ENCODE measurements around the gene PAPSS1. TPM values are rescaled to one million over a fixed set of nuclear protein-coding genes. Genes with fewer than 3 reads are reported as not detected.
"Not testable (repeated sequence)": the region's sequence is repeated elsewhere in the genome, so short reads cannot be mapped to it uniquely, and the experiment has no call there.

The PAPSS1 gene
- total and polyA plus RNA-seq, 7 donors, result 20.6 to 30.0 (median 25.5) TPM

DNA sequence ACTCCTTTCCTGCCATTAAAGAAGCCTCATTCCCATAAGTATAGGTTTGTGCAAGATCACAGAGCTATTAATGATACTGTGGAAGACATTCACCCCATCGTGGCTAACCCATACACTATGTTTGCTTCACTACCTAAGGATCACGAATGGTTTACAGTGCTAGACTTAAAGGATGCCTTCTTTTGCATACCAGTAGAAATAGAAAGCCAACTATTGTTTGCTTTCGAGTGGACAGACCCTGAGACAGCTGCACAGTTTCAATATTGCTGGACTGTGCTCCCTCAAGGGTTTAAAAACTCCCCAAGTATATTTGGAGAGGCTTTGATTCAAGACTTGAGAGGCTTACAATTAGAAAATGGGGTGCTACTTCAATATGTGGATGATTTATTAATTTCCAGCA lies 16.0 kb upstream of the PAPSS1 start:
- no peaks in the 10 kb centered on the region for H3K9me3 ChIP-seq
- WGBS, 2 donors, result 49 to 62% methylated on average over 3 of the region's 3 CpGs
- no peaks in the 10 kb centered on the region for H3K27me3 ChIP-seq
- no peak for TF ChIP-seq POLR2A (IDR thresholded peaks at IDR 0.05)
- no peak for TF ChIP-seq POLR2AphosphoS5 (IDR thresholded peaks at IDR 0.05)
- TF ChIP-seq EP300 (IDR thresholded peaks at IDR 0.05), result no peak
- H3K36me3 ChIP-seq, result no peaks in the 10 kb centered on the region
- peaks cover 2 to 39% (median 21%) of the 10 kb centered on the region in 4 donors for H3K4me1 ChIP-seq
- no peak overlapping the region for H3K27ac ChIP-seq
- intact Hi-C loops (cut with DNase I), result loop anchor here (10.0 kb wide), 1 partner anchor 491 kb away; no protein-coding TSS in a partner anchor
- H3K4me3 ChIP-seq, result no peak overlapping the region
- no peak for DNase-seq

DNA sequence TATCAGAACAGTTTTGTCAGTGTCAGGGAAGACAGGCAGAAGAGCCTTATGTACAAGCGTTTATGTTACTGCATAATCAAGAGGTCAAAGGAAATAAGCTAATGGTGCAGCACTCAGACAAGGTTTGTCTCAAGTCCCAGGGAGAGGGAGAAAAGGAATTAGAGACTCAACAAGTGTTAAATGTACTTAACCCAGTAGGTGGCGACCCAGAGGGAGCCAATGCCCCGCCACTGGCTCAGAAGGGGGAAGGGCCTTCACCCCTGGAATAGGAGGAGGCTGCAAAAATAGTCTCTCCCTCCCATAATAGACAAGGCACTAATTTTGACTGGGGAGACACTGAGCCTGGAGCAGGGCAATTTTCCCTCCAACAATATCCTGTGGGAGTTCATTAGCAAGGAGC lies 14.1 kb upstream of the PAPSS1 start:
- Histone ChIP-seq H3K27me3 (no peaks in the 10 kb centered on the region), H3K9me3 (no peaks in the 10 kb centered on the region), H3K4me3 (no peak overlapping the region), H3K27ac (peak overlapping the region in 2 of 4 donors; percentile 46 to 57), H3K36me3 (no peaks in the 10 kb centered on the region), H3K4me1 (peaks cover 0 to 25% (median 10%) of the 10 kb centered on the region in 4 donors)
- TF ChIP-seq, protein P1, sequence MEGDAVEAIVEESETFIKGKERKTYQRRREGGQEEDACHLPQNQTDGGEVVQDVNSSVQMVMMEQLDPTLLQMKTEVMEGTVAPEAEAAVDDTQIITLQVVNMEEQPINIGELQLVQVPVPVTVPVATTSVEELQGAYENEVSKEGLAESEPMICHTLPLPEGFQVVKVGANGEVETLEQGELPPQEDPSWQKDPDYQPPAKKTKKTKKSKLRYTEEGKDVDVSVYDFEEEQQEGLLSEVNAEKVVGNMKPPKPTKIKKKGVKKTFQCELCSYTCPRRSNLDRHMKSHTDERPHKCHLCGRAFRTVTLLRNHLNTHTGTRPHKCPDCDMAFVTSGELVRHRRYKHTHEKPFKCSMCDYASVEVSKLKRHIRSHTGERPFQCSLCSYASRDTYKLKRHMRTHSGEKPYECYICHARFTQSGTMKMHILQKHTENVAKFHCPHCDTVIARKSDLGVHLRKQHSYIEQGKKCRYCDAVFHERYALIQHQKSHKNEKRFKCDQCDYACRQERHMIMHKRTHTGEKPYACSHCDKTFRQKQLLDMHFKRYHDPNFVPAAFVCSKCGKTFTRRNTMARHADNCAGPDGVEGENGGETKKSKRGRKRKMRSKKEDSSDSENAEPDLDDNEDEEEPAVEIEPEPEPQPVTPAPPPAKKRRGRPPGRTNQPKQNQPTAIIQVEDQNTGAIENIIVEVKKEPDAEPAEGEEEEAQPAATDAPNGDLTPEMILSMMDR (IDR thresholded peaks at IDR 0.05), result no peak
- TF ChIP-seq POLR2AphosphoS5 (IDR thresholded peaks at IDR 0.05) (no peak), POLR2A (IDR thresholded peaks at IDR 0.05) (no peak), EP300 (IDR thresholded peaks at IDR 0.05) (no peak)
- WGBS, 2 donors, result 56 to 60% methylated on average over 3 of the region's 3 CpGs
- intact Hi-C loops (cut with DNase I), result loop anchor here (10.0 kb wide), 1 partner anchor 489 kb away; no protein-coding TSS in a partner anchor
- DNase-seq, result no peak

DNA sequence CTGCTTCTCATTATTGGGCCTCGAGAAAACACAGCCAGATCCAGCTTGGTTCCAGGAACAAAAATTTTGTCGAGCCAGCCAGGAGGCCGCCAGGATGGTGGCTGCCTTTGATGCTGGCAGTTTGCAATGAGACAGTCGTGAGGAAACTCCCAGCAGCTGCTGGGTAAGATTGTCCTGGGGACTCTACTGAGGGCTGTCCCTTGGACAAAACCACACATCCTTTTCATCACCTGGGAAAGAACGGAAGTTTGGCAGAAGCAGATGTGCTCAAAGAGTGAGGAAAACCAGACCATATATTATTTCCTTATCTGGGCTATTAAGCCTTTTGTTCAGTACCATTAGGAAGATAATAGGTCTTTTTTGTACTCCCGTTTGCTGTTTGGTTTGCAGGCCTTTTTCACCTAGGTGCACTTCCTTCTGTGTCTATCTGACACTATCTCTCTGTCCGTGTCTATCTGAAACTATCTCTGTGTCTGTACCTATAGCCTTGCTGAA lies 13.4 kb upstream of the PAPSS1 start:
- no peaks in the 10 kb centered on the region for H3K36me3 ChIP-seq
- intact Hi-C loops (cut with DNase I), result loop anchor here (10.0 kb wide), 1 partner anchor 489 kb away; no protein-coding TSS in a partner anchor
- H3K4me1 ChIP-seq, result peaks cover 0 to 25% (median 10%) of the 10 kb centered on the region in 4 donors
- no peaks in the 10 kb centered on the region for H3K9me3 ChIP-seq
- H3K4me3 ChIP-seq, result no peak overlapping the region
- no peak for TF ChIP-seq EP300 (IDR thresholded peaks at IDR 0.05)
- no peak for TF ChIP-seq POLR2A (IDR thresholded peaks at IDR 0.05)
- peak in 3 of 4 donors; percentile 10 to 28 (median 19) for TF ChIP-seq POLR2AphosphoS5 (IDR thresholded peaks at IDR 0.05)
- TF ChIP-seq, protein P1 (IDR thresholded peaks at IDR 0.05), result no peak
- WGBS, 2 donors, result 47 to 73% methylated on average over 7 of the region's 7 CpGs
- peak overlapping the region in 3 of 4 donors; percentile 25 to 57 (median 46) for H3K27ac ChIP-seq
- no peak for DNase-seq
- H3K27me3 ChIP-seq, result no peaks in the 10 kb centered on the region

DNA sequence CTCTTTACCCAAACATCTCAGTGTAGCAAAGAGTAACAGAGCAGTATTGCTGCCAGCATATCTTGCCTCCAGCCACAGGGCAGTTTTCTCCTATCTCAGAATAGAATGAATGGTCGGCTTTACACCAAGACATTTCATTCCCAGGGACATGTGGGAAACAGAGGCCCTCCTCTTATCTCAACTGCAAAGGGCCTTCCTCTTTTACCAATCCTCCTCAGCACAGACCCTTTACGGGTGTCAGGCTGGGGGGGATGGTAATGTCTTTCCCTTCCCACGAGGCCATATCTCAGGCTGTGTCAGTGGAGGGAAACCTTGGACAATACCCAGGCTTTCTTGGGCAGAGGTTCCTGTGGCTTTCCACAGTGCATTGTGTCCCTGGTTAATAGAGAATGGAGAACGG lies 9.0 kb upstream of the PAPSS1 start:
- H3K36me3 ChIP-seq; H3K27me3 ChIP-seq; intact Hi-C loops (cut with DNase I); DNase-seq; H3K27ac ChIP-seq; H3K9me3 ChIP-seq; H3K4me3 ChIP-seq: not testable (repeated sequence)
- H3K4me1 ChIP-seq, result peaks cover 0 to 15% (median 8%) of the 10 kb centered on the region in 4 donors
- WGBS, 2 donors, result 58 to 80% methylated on average over 4 of the region's 4 CpGs

DNA sequence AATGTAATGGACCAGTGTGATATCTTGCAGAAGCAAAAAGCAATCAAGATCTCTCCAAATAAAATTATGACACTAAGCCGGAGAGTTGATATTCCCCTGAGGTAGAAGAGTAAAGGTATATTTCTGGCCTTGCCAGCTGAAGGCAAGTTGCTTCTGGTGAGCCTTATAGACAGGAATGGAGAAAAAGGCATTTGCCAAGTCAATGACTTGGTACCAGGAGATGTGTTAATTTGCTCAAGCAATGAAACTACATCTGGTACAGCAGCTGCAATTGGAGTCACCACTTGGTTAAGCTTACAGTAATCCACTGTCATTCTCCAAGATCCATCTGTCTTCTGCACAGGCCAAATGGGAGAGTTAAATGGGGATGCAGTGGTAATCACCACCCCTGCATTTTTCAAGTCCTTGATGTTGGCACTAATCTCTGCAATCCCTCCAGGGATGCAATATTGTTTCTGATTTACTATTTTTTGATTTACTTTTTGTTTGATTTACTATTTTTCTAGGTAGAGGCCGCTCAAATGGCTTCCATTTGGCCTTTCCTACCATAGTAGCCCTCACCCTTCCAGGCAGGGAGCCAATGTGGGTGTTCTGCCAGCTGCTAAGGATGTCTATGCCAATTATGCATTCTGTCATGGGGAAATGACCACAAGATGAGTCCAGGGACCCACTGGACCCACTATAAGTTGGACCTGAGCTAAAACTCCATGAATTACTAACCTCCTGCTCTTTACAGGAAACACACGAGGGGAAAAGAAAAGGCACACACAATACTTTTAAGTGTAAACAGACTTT lies 6.3 kb upstream of the PAPSS1 start:
- H3K9me3 ChIP-seq; DNase-seq; H3K4me1 ChIP-seq; H3K4me3 ChIP-seq; intact Hi-C loops (cut with DNase I); H3K27me3 ChIP-seq; H3K27ac ChIP-seq; H3K36me3 ChIP-seq: not testable (repeated sequence)
- 90% methylated on average over 3 of the region's 3 CpGs for WGBS, 2 donors

DNA sequence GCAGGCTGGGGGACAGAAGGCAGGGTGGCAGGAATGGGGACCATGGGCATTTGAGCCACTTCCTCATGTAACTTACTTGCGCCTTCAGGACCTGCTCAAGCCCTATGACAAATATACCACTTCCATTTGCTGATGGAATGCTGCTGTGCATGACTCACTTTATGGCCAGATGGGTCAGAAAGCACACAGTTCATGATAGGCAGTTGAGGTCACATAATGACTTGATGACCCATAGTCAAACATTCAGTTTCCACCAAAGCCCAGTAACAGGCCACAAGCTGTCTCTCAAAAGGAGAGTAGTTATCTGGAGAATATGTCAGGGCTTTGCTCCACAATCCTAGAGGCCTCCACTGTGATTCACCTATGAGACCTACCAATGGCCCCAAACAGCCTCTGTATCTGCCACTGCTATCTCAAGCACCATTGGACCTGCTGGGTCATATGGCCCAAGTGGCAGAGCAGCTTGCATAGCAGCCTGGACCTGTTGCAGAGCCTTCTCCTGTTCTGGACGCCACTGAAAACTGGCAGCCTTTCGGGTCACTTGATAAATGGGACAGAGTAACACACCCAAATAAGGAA lies 5.3 kb upstream of the PAPSS1 start:
- Histone ChIP-seq H3K36me3 (no peaks in the 10 kb centered on the region), H3K4me3 (no peak overlapping the region), H3K27me3 (no peaks in the 10 kb centered on the region), H3K4me1 (peaks cover 0 to 7% (median 6%) of the 10 kb centered on the region in 4 donors), H3K27ac (no peak overlapping the region), H3K9me3 (no peaks in the 10 kb centered on the region)
- 86 to 96% methylated on average over 3 of the region's 3 CpGs for WGBS, 2 donors
- intact Hi-C loops (cut with DNase I), result no loop called here
- no peak for DNase-seq
- TF ChIP-seq EP300 (IDR thresholded peaks at IDR 0.05) (no peak), POLR2AphosphoS5 (IDR thresholded peaks at IDR 0.05) (no peak), POLR2A (IDR thresholded peaks at IDR 0.05) (no peak)
- TF ChIP-seq, protein P1 (IDR thresholded peaks at IDR 0.05), result no peak

DNA sequence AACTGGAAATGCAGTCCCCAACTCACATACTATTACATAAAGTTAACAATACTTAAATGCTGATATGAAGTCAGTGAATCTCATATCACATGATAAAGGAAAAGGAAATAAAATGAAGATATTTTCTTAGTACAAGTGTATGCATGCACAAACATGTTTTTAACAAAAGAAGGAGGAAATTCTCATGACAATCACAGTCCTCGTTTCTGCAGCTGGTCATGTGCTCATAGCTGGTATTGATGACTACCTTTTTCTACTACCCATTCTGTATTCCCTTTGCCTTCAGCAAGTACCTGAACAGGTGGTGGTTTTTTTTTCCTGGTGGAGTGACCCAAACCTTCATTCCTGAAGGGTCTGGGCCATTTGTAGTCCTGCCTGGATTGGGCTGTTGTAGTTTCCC lies 3.3 kb upstream of the PAPSS1 start:
- intact Hi-C loops (cut with DNase I), result loop anchor here (5.0 kb wide), 2 partner anchors 104 to 264 kb away; partner anchors contain the start of gene HADH
- H3K4me1 ChIP-seq, result peaks cover 0 to 22% (median 12%) of the 10 kb centered on the region in 4 donors
- H3K9me3 ChIP-seq, H3K27ac ChIP-seq, DNase-seq, H3K36me3 ChIP-seq, H3K27me3 ChIP-seq, H3K4me3 ChIP-seq: not testable (repeated sequence)
- 54 to 77% methylated on average over 1 of the region's 1 CpG for whole genome bisulfite sequencing, 2 donors
